Activated CD8-positive, alpha-beta memory T cell treated with anti-CD3 and anti-CD28 coated beads for 36 hours (primary cell): ENCODE measurements around the gene LRRC4C. TPM values are rescaled to one million over a fixed set of nuclear protein-coding genes. Genes with fewer than 3 reads are reported as not detected.

Experiments
- CTCF ChIA-PET: fragments of 350-600 bp; sonication (Branson Sonifier 250); formaldehyde crosslinking; loops from one replicate; lab custom pipeline; 2021; ENCODE audit warnings: antibody characterized with exemption; lab: Charles Lee
- POLR2A ChIA-PET: fragments of 350-600 bp; sonication (Branson Sonifier 250); formaldehyde crosslinking; loops from one replicate; lab custom pipeline; 2021; ENCODE audit warnings: antibody characterized with exemption; lab: Charles Lee
- total RNA-seq, 2 experiments: library from RNA; stranded (reverse); gene quantifications; one replicate each; pipeline ENCODE4 v1.2.3, GENCODE V29; 2021

Gene LRRC4C
- total RNA-seq, 2 experiments from 2014 or later = not detected

- ChIA-PET POLR2A (no interaction called here), CTCF (no interaction called here)
These were observed 281.7 kb downstream of the LRRC4C start for GRCh38 chr11:41177791-41178190.

GRCh38 chr11:41175304-41175972 lies 284.0 kb downstream of the LRRC4C start:
- ChIA-PET POLR2A (no interaction called here), CTCF (no interaction called here)

- CTCF ChIA-PET = no interaction called here
- POLR2A ChIA-PET = no interaction called here
These were observed 313.1 kb downstream of the LRRC4C start for GRCh38 chr11:41146326-41146725.

GRCh38 chr11:41145420-41145819 lies 314.0 kb downstream of the LRRC4C start:
- CTCF ChIA-PET = no interaction called here
- POLR2A ChIA-PET = no interaction called here

GRCh38 chr11:41134971-41135370 lies 324.5 kb downstream of the LRRC4C start:
- ChIA-PET POLR2A (no interaction called here), CTCF (no interaction called here)

GRCh38 chr11:41133023-41133422 lies 326.4 kb downstream of the LRRC4C start:
- POLR2A ChIA-PET = no interaction called here
- CTCF ChIA-PET = no interaction called here

GRCh38 chr11:41121600-41121999 lies 337.9 kb downstream of the LRRC4C start:
- POLR2A ChIA-PET = no interaction called here
- CTCF ChIA-PET = no interaction called here

GRCh38 chr11:41119484-41119883 lies 340.0 kb downstream of the LRRC4C start:
- CTCF ChIA-PET = no interaction called here
- POLR2A ChIA-PET = no interaction called here

GRCh38 chr11:41118521-41118920 lies 340.9 kb downstream of the LRRC4C start:
- ChIA-PET POLR2A (no interaction called here), CTCF (no interaction called here)

GRCh38 chr11:41116970-41117369 lies 342.5 kb downstream of the LRRC4C start:
- ChIA-PET CTCF (no interaction called here), POLR2A (no interaction called here)

- CTCF ChIA-PET = no interaction called here
- POLR2A ChIA-PET = no interaction called here
These were observed 344.4 kb downstream of the LRRC4C start for GRCh38 chr11:41115066-41115465.

GRCh38 chr11:41113160-41113559 lies 346.3 kb downstream of the LRRC4C start:
- CTCF ChIA-PET = no interaction called here
- POLR2A ChIA-PET = no interaction called here

GRCh38 chr11:41110527-41110926 lies 348.9 kb downstream of the LRRC4C start:
- POLR2A ChIA-PET = no interaction called here
- CTCF ChIA-PET = no interaction called here

- POLR2A ChIA-PET = no interaction called here
These were observed 357.0 kb downstream of the LRRC4C start for GRCh38 chr11:41102471-41102870.

GRCh38 chr11:41099654-41100053 lies 359.8 kb downstream of the LRRC4C start:
- ChIA-PET CTCF (no interaction called here), POLR2A (no interaction called here)

More at GRCh38 chr11:41102471-41102870, 357.0 kb downstream of the LRRC4C start:
- CTCF ChIA-PET = no interaction called here

- CTCF ChIA-PET = no interaction called here
- POLR2A ChIA-PET = no interaction called here
These were observed 374.3 kb downstream of the LRRC4C start for GRCh38 chr11:41085123-41085522.

GRCh38 chr11:41081756-41082285 lies 377.6 kb downstream of the LRRC4C start:
- ChIA-PET CTCF (no interaction called here), POLR2A (no interaction called here)

GRCh38 chr11:41074318-41074717 lies 385.1 kb downstream of the LRRC4C start:
- CTCF ChIA-PET = no interaction called here
- POLR2A ChIA-PET = no interaction called here

- POLR2A ChIA-PET = no interaction called here
- CTCF ChIA-PET = no interaction called here
These were observed 394.0 kb downstream of the LRRC4C start for GRCh38 chr11:41065432-41065831.

- ChIA-PET POLR2A (no interaction called here), CTCF (no interaction called here)
These were observed 401.3 kb downstream of the LRRC4C start for GRCh38 chr11:41058138-41058537.

- CTCF ChIA-PET = no interaction called here
- POLR2A ChIA-PET = no interaction called here
These were observed 402.4 kb downstream of the LRRC4C start for GRCh38 chr11:41056892-41057569.
